ENCODE results near the gene STPG3. TPM values are rescaled to one million over a fixed set of nuclear protein-coding genes. Genes with fewer than 3 reads are reported as not detected.
A peak's percentile ranks its signal among the peaks of the same experiment; 100 is the strongest.

Gene STPG3
- total and polyA plus RNA-seq, 2 of the 13 experiments (the other 11 are each of a cell fraction or from before 2014, with no cell fraction given) = not detected

DNA sequence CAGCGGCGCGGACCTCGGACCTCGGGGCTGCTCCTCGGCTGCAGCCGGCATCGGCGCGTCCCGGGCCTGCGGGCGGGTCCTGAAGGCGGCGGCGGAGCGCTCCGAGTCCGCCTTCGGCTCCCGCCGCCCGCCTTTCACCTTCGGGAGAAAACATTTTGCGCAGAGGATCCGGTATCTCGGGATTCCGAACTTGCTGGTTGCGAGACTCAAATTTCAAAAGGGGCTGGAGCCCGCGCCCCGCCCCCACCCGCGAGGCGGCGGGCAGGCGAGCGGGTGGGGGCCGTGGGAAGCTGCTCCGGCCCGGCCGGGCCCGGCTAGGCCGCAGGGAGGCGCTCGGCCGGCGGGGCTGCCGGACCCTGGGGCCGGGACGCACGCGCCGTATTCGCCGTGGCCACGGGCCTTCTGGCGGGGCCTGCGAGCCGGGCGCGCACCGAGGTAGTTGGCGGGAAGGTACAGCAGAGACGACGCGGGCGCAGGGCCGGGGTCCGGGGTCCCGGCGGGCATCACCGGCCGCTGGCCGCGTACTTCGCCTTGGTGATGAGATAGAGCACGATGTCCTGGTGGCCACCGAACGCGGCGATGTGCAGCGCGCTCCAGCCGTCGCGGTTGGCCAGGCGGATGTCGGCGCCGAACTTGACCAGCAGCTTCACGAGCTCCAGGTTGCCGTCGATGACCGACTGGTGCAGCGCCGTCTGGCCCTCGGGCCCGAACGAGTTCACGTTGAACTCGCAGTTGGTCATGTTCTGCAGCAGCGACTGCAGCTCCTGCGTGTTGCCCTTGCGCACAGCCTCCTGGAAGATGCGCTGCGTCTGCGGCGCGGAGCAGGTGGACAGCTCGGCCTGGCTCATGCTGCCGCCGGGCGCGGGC lies 50.2 kb downstream of the STPG3 start (continued):
- TF ChIP-seq, protein P1, sequence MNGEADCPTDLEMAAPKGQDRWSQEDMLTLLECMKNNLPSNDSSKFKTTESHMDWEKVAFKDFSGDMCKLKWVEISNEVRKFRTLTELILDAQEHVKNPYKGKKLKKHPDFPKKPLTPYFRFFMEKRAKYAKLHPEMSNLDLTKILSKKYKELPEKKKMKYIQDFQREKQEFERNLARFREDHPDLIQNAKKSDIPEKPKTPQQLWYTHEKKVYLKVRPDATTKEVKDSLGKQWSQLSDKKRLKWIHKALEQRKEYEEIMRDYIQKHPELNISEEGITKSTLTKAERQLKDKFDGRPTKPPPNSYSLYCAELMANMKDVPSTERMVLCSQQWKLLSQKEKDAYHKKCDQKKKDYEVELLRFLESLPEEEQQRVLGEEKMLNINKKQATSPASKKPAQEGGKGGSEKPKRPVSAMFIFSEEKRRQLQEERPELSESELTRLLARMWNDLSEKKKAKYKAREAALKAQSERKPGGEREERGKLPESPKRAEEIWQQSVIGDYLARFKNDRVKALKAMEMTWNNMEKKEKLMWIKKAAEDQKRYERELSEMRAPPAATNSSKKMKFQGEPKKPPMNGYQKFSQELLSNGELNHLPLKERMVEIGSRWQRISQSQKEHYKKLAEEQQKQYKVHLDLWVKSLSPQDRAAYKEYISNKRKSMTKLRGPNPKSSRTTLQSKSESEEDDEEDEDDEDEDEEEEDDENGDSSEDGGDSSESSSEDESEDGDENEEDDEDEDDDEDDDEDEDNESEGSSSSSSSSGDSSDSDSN (CRISPR knock-in tag; IDR thresholded peaks at IDR 0.05) = peak; percentile 46
- peak; percentile 98 for TF ChIP-seq ZNF777 (CRISPR knock-in tag; IDR thresholded peaks at IDR 0.05)
- peak; percentile 7; the same call in 1 of the 2 replicates for TF ChIP-seq KDM5B (CRISPR knock-in tag; IDR thresholded peaks at IDR 0.05; ENCODE audit: borderline replicate concordance)
- TF ChIP-seq, protein P2, sequence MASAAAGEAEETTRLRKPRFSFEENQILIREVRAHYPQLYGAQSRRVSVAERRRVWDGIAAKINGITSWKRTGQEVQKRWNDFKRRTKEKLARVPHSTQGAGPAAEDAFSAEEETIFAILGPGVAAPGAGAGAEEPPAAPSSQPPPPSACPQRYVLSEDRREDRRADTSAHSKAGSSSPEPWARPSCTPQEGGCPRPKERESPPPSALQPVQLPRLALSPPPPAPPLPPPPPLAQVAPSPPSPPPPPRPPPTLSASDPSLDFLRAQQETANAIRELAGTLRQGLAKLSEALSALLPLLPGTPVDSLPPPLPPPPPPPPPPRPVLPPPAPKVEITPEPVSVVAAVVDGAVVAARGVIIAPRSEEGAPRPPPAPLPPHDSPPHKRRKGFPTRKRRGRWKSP (CRISPR knock-in tag; IDR thresholded peaks at IDR 0.05) = peak; percentile 33; the same call in 1 of the 2 replicates
- no peak for TF ChIP-seq ZNF136 (CRISPR knock-in tag; IDR thresholded peaks at IDR 0.05; ENCODE audit: low read depth)
- no peak for TF ChIP-seq TCF7L2 (IDR thresholded peaks at IDR 0.05; ENCODE audit: low read depth, low read length)
- no peak for TF ChIP-seq NCOA1 (CRISPR knock-in tag; IDR thresholded peaks at IDR 0.05)
- no peak for TF ChIP-seq MTA1 (CRISPR knock-in tag; IDR thresholded peaks at IDR 0.05; ENCODE audit: borderline replicate concordance)
- TF ChIP-seq HNRNPLL (IDR thresholded peaks at IDR 0.05; ENCODE audit: low read depth, low read length, poor library complexity, severe bottlenecking) = peak; percentile 63
- TF ChIP-seq KLF6 (CRISPR knock-in tag; IDR thresholded peaks at IDR 0.05) = 0 out of 2 replicates have a peak, but pooled peaks have one; percentile 17
- TF ChIP-seq PHF8 (CRISPR knock-in tag; IDR thresholded peaks at IDR 0.05) = peak; percentile 36
- TF ChIP-seq ZBTB3 (CRISPR knock-in tag; IDR thresholded peaks at IDR 0.05; ENCODE audit: borderline replicate concordance, low read depth) = 0 out of 2 replicates have a peak, but pooled peaks have one; percentile 22
- no peak for TF ChIP-seq KLF16 (CRISPR knock-in tag; IDR thresholded peaks at IDR 0.05)
- TF ChIP-seq ZNF263 (CRISPR knock-in tag; IDR thresholded peaks at IDR 0.05) = peak; percentile 20; the same call in 1 of the 2 replicates
- TF ChIP-seq ZSCAN25 (CRISPR knock-in tag; IDR thresholded peaks at IDR 0.05) = no peak
- TF ChIP-seq ZFP90 (CRISPR knock-in tag; IDR thresholded peaks at IDR 0.05; ENCODE audit: borderline replicate concordance) = no peak
- 0 out of 2 replicates have a peak, but pooled peaks have one; percentile 37 for TF ChIP-seq ZNF607 (CRISPR knock-in tag; IDR thresholded peaks at IDR 0.05; ENCODE audit: borderline replicate concordance)
- TF ChIP-seq ZSCAN9 (CRISPR knock-in tag; IDR thresholded peaks at IDR 0.05; ENCODE audit: borderline replicate concordance) = no peak
- TF ChIP-seq ATF7 (IDR thresholded peaks at IDR 0.05) = no peak
- no peak for TF ChIP-seq ATF7 (CRISPR knock-in tag; IDR thresholded peaks at IDR 0.05)
- peak; percentile 41; the same call in 1 of the 2 replicates for TF ChIP-seq ZNF547 (CRISPR knock-in tag; IDR thresholded peaks at IDR 0.05)
- no peak for TF ChIP-seq POLR2G (IDR thresholded peaks at IDR 0.05; ENCODE audit: low read depth, low read length)
- no peak for TF ChIP-seq MBD4 (IDR thresholded peaks at IDR 0.05; ENCODE audit: borderline replicate concordance, low read length)
- no peak for TF ChIP-seq ZEB1 (IDR thresholded peaks at IDR 0.05; ENCODE audit: insufficient replicate concordance, low read depth)
- TF ChIP-seq TOPORS (CRISPR knock-in tag; IDR thresholded peaks at IDR 0.05) = no peak
- TF ChIP-seq RELA (CRISPR knock-in tag; IDR thresholded peaks at IDR 0.05) = no peak
- no peak for TF ChIP-seq NR2F2 (IDR thresholded peaks at IDR 0.05; ENCODE audit: borderline replicate concordance, low read depth)
- peak; percentile 43; the same call in 1 of the 2 replicates for TF ChIP-seq NKX3-1 (CRISPR knock-in tag; IDR thresholded peaks at IDR 0.05)
- no peak for TF ChIP-seq ZSCAN31 (CRISPR knock-in tag; IDR thresholded peaks at IDR 0.05; ENCODE audit: low read depth)

Measured in HepG2 (cell line).